Right lobe of liver (tissue), 4 donors: ENCODE data around the gene KIAA0825.

Experiments
- CTCF ChIP-seq, 4 donors: fragments of 200-600 bp in 3 of 4; fragments of 450-650 bp in 1 of 4; IDR thresholded peaks; one replicate each; pipeline versions ENCODE4 v1.5.1 to v1.8.0; 2016 to 2022; ENCODE audit warnings: antibody characterized with exemption in 4 of 4, mild to moderate bottlenecking in 2 of 4
- POLR2A ChIP-seq: fragments of 450-650 bp; IDR thresholded peaks from one replicate; pipeline ENCODE4 v1.6.1; 2017; ENCODE audit warnings: antibody characterized with exemption, mild to moderate bottlenecking
- donor health status: DM: no; HTN: no; CAD: no.
- donor health status: DM: no; HTN: no; CAD: no.
- donor health status: DM: no; HTN: yes; CAD: no.

- TF ChIP-seq CTCF (IDR thresholded peaks at IDR 0.05) (no peak), POLR2A (no peak)
These were observed 172.7 kb downstream of the KIAA0825 start for GRCh38 chr5:94445726-94446125.
